Measurements from ENCODE around the gene CYP24A1.
"Not testable (repeated sequence)": the region's sequence is repeated elsewhere in the genome, so short reads cannot be mapped to it uniquely, and the experiment has no call there.

- not testable (repeated sequence) for TF ChIP-seq CTCF (IDR thresholded peaks at IDR 0.05; ENCODE audit: control extremely low read depth in 1 of 3, insufficient read depth in 1 of 3, low read depth in 1 of 3, low read length in 3 of 3); JUND (IDR thresholded peaks at IDR 0.05; ENCODE audit: low read length); EZH2 (IDR thresholded peaks at IDR 0.05; ENCODE audit: low read depth, low read length, severe bottlenecking); JUN (IDR thresholded peaks at IDR 0.05; ENCODE audit: low read depth, low read length)
Measured at GRCh38 chr20:54126328-54126727, 47.5 kb downstream of the CYP24A1 start.
